HG03571 (cell line): ENCODE data around the gene TNFAIP8L2.

ENCODE experiments used
- ATAC-seq: cut with Tn5 transposase; IDR thresholded peaks from one replicate; pipeline ENCODE4 v1.9.1; 2021; ENCODE audit not compliant: unreplicated experiment

TNFAIP8L2 gene

DNA sequence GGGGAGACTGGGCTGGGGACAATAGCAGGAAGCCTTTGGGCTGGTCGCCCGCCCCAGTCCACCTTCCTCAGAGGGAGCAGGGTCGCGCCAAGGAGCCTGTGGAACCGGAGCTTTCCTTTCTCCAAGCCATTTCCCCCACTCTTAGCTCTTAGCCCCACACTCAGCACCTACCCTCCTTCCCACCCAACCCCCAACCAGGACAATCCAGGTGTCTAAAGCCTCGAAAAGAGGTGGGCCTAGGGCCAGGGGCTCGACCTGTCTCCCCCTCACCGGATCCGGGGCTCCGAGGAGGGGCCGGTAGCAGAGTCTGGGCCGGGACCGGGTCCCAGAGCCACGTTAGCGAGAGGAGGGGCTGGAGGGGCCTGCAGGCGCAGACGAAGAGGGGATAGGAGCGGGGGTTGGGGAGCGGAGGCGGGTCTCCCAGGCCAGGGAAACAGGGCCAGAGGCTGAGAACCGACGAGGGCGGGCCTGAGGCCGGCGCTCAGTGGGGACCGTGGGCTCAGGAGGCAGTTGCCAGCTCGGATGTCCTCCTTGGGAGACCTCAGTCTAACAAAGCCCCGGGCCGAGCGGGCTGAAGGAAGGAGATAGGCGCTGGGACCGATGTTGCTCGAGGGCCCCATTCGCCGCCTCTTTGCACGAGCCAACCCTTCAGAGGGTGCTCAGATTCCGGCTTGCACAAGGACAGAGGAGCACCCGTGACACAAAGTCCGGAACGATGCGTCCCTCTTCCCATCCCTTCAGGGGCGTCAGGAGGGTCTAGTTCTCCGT is 11.0 kb upstream of the TNFAIP8L2 start:
- no peak for ATAC-seq

DNA sequence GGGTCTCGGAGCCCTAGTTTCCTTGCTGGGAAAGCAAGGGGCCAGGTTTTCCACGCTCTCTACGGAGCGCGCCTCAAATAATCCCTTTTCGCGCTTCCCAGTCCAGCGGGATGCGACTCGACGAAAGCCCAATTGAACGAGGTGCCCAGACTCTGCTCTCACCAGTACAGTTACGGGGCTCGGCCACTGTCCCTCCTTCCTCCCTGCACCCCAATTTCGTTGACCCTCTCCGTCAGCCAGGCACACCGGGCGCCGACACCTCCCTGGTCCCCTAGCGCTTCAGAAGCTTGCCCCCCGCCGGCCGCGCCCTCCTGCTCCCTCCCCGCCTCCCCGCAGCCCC is 10.4 kb upstream of the TNFAIP8L2 start:
- ATAC-seq: no peak

DNA sequence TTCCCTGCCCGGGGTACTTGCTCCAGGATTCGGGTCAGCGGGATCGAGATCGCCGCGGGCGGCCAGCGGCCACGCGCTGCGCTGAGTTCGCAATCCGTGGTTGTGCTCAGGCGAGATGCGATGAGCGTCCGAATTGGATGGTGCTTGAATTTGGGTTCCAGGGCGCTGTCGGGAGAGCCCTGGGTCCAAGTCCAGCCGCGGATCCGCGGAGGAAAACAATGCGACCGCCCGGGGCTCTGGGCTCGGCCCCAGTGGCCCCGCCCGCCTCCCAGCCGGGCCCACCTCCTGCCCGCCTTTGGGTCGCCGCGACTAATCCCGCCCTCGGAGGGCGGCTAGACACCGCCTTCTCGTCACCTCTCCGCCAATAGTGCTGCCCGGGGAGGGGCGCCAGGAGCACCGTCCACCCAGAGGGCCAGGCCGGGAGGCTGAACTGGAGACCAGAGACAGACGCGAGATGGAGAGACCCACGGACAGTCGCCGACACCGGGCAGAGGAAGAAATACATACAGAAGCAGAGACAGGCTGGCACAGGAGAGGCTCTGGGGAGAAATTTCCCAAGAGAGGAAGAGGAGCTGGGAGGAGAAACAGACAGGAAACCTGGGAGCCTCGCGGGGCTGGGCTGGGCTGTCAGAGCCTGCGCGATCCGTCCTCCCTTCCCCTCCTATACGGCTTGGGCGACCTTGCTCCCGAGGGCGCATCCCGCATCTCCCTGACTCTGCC is 9.9 kb upstream of the TNFAIP8L2 start, which contains the start of gene SEMA6C:
Gene SEMA6C (minus strand): TSS at position 220 of the 720 bp plus-strand sequence. CDS start 4,010 bp downstream, outside the sequence.
- ATAC-seq: peak; percentile 99

DNA sequence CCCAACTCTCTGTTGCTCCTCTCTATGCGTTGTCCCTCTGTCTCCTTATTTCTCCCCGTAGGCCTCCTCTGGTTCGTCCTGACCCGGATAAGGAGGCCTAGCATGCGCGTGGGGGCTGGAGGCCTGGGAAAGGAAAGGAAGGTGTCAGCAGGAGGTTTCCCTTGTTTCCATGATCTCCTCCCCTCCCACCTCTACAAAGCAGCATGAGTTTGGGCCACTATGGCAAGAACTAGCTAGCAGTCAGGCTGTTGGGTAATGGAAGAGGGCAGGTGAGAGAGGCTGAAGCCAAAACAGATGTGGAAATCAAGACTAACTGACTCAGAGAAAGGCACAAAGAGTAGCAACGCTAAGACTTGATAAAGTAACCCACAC is 9.3 kb upstream of the TNFAIP8L2 start:
- no peak for ATAC-seq

DNA sequence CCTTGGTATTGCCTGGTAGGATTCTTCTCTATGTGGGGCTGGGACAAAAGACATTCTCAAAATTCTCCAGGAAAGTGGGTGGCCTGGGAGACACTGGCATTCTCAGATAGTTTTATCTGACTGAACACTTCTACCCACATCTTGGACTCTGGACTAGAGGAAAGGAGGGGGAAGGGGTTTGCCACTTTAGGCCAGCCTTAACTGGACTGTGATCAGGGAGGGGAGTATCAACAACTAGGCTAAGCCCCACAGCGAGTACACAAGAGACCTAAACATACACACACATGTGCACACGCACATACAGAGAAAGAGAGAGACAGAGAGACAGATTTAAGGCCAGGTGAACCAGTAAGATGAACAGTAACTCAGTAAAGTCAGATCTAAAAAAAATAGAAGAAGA is 8.8 kb upstream of the TNFAIP8L2 start:
- no peak for ATAC-seq

DNA sequence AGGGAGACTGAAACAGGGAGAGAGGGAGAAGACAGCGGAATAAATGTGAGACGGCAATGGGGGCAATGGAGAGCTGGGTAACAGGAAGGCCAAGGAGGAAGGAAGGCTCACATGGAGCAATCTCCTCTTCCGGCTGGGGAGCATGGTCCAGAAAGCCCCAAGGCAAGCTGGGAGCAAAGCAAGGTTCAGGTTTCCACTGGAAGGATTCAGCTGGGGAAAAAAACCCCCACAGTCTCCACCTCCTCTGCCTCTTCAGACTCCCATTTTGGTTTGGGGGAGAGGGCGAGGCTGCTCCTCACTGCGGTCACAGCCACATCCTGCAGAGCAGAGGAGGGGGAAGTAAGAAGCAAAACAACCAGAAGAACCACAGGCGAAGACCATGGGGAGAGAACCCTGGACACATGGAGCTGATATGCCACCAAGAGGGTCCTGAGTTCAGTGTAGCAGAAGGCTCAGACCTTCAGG is 650 bp downstream of the TNFAIP8L2 start:
- ATAC-seq: peak; percentile 40

DNA sequence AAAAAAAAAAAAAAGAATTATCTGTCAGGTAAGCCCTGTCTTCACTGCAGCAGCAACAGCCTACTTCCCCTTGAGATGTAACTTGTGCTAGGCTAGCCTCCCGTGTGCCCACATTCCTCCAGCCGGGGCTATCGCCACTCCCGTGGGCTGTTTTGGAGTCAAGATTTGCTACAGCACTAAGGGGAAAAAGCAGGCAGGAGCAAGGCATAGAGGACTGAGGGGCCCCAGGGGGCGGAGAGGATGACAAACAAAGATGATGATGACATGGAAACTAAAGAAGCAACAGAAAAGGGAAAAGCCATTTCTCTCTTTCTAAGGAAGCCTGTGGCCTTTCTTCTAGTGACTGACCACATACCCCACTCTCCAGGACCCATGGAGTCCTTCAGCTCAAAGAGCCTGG is 1.9 kb downstream of the TNFAIP8L2 start:
- ATAC-seq: no peak

DNA sequence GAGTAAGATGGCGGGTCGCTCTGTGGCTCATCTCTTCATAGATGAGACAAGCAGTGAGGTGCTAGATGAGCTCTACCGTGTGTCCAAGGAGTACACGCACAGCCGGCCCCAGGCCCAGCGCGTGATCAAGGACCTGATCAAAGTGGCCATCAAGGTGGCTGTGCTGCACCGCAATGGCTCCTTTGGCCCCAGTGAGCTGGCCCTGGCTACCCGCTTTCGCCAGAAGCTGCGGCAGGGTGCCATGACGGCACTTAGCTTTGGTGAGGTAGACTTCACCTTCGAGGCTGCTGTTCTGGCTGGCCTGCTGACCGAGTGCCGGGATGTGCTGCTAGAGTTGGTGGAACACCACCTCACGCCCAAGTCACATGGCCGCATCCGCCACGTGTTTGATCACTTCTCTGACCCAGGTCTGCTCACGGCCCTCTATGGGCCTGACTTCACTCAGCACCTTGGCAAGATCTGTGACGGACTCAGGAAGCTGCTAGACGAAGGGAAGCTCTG is 2.4 kb downstream of the TNFAIP8L2 start:
- no peak for ATAC-seq

DNA sequence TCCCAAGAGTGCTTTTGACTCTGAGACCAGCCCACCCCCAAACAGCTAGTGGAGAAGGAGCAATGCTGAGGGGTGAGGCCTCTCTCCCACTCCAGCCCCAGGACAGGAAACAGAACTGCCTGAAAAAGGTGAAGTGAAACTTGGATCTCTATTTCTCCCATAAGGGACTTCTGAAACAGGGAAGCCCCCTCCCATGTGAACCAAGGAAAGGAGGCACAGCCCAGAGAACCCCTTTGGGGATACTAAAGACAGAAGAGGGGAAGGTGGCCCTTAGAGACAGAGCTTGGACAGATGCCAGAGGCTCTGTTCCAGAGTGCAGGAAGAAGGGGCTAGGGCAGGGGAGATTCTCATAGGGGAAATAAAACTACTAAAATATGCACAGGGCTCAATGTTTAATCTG is 2.9 kb downstream of the TNFAIP8L2 start:
- no peak for ATAC-seq

DNA sequence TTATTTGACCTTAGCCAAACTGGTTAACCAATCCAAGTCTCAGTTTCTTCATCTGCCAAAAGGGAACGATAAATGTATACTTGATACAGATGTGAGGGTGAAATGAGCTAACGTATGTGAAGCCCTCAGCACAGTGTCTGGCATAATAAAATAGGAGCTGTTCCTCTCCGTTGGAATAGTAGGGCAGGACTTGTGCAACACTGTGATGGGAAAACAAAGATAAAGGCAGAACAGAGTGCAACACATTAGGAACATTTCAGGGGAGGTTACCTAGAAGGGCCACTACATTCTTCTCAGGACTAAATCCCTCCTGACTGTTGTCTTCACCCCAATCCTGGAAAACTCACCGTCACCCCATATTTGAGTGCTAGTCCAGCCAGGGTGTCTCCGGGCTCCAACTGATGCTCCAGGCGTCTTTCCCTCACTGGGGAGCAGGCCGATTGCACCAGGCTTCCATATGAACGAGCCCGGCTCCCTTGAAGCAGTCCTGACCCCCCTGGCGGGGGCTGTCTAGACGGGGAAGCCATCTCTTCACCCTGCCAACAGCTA is 8.4 kb downstream of the TNFAIP8L2 start:
- ATAC-seq: no peak

DNA sequence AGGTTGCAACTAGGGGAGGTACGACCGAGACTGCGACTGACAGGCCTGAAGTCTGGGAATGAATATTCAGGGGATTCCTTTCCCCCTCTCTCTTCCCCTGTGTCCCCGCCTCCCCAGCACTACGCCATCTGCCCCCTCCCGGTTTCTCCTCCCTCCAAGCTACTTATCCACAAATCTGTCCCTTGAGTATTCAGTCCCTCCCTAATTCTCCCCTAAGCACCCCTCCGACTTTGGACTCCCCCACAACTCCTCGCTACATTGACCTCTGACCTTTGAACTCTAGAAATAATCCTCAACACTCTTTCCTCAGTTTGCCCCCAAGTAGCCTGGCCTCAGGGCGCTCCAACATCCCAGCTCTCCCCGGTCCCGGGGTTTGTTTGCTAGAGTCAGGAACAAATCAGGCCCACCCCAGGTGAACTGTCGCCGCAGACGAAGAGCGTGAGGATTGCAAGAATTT is 8.9 kb downstream of the TNFAIP8L2 start:
- ATAC-seq: no peak

DNA sequence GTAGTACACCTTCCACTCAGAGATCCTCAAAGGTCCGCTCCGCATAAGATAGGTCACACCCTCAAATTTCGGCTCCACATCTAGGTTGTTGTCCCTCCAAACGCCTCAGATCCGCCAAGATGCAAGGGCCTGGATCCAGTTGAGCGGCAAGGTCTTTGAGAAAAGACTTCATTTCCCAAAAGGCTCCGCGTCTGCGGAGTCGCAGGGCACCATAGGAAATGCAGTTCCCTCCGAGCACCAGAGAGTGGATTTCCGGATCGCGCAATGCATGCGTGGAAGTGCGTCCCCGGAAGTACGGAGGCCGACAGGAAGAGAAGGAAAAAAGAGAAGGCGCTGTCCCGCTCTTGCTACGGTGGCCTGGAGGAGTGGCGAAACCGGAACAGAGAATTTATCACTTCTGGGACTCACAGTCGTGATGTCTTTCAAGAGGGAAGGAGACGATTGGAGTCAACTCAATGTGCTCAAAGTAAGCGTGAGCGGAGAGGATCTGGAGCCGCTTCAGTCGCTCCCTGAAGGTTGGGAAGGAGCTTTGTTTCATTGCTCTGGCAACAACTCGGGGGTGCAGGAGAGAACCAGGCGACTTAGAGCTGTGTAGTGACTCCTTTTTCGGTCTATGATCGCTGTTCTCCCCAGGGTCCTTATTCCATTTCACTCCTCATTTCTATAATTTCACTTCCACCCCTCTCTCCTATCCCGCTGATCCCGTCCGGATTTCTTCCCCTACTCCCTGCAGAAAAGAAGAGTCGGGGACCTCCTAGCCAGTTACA is 9.5 kb downstream of the TNFAIP8L2 start, which contains the start of the genes LYSMD1 and SCNM1:
Gene LYSMD1 (minus strand): TSS at position 165 of the 767 bp plus-strand sequence. CDS start 644 bp downstream, outside the sequence.
Gene SCNM1 (plus strand): TSS at position 407 of the 767 bp plus-strand sequence. CDS start 9 bp downstream, at position 416.
- peak; percentile 86 for ATAC-seq

DNA sequence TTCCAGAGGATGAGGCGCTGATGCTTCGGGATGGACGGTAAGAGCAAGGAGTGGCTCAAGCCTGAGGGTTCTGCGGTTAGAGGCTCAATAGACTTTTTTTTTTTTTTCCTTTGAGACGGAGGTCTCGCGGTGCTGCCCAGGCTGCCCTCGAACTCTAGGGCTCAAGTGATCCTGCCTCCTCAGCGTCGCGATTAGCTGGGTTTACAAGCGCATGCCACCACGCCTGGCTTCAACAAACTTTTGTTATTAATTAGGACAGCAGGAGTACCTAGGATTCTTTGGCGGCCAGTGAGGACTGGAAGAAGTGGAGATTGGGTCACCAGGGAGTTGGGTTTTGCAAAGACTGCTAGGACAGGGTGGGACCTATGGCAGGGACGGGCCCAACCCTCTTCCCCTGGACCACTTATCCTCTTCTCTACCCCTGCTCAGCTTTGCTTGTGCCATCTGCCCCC is 10.1 kb downstream of the TNFAIP8L2 start:
- ATAC-seq: no peak

DNA sequence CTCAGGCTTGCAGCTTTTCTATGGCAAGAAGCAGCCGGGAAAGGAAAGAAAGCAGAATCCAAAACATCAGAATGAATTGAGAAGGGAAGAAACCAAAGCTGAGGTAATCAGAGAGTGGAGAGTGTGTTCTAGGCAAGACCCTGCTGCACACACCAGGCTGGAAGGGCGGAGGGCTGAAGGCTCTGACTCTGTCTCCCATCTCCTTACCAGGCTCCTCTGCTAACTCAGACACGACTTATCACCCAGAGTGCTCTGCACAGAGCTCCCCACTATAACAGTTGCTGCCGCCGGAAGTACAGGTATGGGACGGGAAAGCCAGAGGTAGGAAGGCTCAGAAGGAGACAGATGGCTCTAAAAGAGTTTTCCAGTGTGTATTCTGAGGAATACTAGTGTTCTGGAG is 10.7 kb downstream of the TNFAIP8L2 start:
- ATAC-seq: no peak

DNA sequence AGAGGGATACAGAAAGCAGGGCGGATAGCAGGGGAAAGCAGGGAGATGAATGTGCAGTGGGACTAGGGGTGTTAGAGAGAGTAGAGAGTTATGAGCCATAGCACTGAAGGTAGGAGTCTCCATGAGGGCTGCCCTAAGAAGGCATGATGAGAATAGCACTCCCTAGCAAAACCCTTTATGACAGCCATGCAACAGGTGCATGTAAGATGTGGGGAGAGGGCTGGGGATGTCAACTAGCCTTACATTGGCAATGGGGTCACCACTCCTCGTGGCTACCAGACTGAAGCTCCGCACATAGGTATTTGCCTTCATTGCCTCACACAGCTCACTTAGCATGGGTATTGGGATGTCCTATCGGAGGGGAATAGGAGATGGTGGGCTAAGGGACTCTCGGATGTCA is 14.7 kb downstream of the TNFAIP8L2 start:
- no peak for ATAC-seq

DNA sequence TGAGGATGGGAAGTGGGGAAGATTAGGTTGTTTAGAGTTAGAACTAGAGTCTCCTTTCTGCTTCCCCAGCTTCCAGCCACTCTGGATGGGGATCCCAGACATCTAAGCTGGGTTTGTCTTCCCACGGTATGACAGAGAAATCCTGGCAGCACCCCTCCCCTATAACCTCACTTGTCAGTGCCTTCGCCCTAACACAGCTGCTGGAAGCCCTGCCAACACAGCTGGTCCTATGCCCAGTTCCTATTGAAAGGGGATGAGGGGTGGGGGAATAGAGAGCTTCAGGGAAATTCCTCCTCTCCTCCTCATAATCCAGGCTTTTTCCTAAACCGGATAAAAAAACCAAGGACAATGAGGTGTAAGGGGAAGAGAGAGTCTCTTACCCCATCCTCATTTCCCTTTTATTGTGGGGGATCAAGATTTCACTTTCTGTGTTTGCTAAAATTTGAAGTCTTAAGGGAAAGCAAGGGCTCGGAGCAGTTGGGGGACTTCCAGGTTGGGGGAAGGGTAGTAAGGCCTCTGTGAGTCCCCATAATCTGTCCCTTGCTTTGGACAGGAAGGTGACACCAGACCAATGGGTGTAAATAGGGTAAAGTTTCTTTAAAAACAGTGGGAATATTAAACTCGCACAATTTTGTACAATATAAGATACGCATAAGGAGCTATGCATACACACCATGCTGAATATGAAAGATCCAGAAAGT is 18.7 kb downstream of the TNFAIP8L2 start:
- ATAC-seq: no peak

DNA sequence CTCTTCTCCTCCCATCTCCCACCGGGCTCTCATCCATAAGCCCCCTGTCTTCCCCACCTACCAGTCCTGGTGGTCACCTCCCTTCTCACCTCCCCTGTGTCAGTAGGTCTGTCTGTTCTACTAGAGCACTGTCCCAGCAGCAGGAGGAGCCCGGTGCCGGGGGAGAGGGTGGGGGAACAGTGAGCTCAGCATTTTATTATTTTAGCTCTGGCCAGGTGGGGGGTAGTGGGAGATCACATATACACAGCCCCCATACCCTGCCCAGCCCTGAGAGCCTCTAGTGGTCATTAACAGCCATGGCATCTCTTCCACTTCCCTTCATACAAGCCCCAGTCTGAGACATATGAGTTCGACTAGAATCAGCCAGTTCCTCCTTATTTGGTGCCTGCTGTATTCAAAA is 19.4 kb downstream of the TNFAIP8L2 start, which contains the start of gene TMOD4:
Gene TMOD4 (minus strand): TSS at position 119 of the 400 bp plus-strand sequence. CDS start 1,106 bp downstream, outside the sequence.
- ATAC-seq: no peak

DNA sequence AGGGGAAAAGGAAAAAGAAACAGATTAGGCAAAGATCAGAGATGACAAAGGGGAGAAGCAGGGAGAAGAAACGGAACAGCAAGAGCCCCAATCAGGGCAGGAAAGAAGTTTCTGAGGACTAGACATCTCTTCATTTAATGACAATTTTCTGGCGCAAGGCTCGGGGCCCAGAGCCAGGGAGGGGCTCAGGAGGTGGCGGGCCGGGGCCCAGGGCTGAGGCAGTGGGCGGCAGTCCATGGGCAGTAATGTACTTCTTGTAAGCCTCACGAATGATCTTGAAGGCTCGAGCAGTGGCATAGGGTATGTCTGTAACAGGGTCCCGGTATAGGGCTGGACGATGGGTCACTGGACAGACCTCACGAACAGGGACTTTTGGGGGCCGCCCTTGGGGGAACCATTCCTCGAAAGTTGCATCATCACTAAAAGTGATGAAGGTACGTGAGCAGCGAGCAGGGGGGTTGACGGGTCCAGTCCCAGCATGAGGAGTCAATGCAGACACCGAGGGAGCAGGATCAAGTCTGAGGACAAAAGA is 20.1 kb downstream of the TNFAIP8L2 start:
- ATAC-seq: no peak

DNA sequence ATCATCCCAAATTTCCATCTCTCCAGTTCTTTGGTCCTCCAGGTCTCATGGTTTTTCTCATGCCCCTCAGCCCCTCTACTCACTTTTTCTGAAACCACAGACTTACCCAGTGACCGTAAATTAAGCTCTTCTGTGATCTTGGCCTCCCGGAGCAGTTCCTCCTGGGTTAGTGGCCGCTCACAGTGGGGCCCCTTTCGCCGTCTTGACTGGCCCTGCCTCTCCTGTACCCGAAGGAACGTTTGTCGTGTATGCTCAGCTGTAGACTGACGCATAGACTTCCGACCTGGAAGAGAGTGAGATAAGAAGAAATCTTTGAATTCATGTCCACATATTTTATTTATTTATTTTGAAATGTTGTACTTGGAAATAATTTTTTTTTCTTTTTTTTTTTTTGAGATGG is 27.8 kb downstream of the TNFAIP8L2 start:
- ATAC-seq: no peak

DNA sequence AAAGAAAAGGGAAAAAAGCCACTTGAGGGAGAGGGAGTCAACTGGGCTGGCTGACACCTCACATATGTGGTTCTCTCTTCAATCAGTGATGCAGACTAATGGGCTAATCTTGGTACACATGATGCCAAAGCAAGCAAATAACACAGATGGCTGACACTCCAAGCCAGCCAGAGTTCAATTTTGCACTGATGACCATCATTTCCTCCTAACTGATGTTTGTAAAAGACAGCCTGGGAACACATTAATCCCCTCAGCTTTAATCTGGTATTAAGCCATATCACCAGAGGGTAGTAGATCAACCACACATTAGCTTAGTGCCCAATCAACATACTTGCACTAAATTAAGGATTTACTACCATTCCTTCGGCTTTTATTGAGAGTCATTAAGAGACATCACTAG is 30.8 kb downstream of the TNFAIP8L2 start:
- no peak for ATAC-seq
